ENCODE data around the gene CCT3.

The CCT3 gene

DNA sequence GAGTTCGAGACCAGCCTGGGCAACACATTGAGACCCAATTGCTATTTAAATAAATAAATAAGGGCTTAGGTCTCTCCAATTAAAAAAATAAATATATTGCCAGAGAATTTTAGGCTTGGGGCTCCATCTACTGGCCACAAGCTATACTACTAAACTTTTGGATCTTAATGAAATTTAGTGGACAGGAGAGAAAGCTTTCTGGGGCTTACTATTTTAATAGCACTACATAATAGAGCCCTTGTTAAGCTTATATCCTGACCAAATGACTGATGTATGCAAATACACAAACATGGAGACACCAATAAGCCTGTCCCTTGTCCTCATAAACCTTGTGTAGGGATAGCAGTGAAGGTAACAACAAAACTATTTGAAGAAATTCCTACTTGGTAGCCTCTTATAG lies 18.4 kb downstream of the CCT3 start:
- DNase-seq = no peak

DNA sequence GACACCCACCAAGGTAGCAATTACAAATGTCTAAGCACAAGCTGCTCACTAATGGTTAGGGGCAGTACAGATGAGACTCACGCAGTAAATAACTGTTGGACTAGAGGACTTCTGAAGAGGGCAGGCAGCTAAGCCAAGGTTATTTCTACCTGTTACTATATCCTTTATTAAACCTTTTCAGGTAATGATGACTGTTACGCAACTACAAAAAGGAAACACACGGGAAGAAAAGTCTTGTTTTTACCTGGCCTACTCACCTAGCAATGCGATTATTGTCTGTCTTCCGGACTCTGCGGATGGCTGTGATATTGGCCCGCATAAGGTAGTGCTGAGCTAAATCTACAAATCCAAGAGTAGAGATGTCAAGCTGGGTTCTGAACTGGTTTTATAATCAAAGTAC lies 21.2 kb downstream of the CCT3 start:
- DNase-seq = no peak

DNA sequence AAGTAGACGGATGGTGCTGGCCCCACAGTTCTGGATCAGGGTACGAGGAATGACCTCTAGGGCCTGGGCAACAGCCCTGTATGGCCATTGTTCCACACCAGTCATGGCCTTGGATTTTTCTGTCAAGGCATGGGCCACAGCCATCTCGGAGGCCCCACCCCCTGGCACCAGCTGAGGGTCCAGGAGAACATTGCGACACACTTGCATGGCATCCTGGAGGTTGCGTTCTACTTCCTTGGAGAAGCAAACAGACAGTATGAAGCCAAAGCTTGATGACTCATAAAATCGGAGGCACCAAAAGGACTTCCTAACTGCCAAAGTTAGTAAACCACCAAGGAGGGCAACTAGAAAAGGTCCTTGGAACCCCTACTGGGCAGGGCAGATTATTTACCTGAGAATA lies 27.1 kb downstream of the CCT3 start:
- DNase-seq = peak; percentile 3

DNA sequence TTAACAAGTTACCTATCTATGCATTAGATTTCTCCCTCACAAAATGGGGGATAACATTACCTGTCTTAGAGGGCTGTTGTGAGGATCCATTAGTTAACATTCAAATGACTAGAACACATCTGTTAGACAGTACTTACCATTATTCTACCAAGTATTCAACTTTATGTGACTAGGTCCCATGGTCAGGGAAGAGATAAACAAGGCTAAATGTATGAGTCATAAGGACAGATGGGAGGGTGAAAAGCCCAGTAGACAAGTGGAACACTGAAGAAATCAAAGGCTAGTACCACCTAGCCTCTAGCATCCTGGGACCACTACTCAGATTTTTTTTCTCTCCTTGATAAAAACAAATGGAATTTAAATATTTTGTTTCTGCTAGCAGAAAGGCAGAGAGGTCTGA lies 30.0 kb downstream of the CCT3 start:
- no peak for DNase-seq

DNA sequence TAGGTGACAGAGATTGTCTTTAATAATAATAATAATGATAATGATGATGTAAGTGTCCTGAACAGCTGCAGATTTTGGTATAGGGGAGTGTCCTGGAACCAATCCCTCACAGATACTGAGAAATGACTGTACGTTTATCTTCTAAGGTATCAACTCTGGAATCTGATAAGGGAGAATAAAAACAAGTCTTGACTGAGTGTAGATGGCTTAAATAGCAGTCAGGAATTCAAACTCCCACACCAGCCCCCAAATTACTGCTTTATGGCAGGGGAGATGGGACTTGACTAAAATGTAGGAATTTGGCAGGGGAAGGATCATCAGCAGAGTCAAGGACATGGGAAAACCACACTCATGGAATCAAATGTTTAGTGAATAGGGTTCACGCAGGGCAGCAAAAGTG lies 32.9 kb downstream of the CCT3 start:
- no peak for DNase-seq

DNA sequence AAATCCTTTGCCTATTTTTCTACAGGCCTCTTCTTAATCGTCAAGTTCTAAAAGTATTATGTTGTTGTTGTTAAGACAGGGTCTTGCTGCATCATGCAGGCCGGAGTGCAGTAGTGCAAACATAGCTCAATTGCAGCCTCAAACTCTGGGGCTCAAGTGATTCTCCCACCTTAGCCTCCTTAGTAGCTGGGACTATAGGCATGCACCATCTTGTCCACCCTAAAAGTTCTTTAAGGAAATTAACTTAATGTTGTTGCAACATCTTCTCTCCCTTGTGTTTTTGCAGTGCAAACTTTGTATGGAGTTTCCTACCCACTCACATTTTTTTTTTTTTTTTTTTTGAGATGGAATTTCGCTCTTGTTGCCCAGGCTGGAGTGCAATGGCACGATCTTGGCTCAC lies 34.9 kb downstream of the CCT3 start:
- no peak for DNase-seq

DNA sequence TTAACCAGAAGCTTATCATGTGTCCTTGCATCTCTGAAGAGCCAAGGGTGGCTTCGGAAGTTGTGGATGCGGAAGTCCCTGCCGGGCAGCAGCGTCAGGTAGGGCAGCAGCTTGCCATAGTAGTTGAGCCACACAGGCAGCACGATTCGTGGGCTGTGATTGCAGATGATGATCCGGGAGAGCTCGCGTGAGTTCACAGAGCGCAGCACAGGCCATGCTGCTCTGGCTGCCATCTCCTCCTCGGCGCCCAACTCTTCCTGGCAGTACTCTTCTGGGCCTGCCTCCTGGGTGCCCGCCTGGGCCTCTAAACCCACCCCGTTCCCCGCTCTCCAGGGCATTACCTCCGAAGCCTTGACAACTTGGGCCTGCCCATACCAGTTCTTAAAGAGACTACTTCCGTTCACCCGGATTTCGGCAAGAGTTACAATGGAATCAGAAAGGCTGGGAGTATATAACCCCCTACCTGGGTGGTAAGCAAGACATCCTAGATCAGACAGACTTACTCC lies 39.2 kb downstream of the CCT3 start, which contains the start of gene VHLL:
Gene VHLL, minus strand, starts transcription at position 456 of the 506 bp plus-strand sequence. Its CDS starts 118 bp downstream, at position 338.
- no peak for DNase-seq

DNA sequence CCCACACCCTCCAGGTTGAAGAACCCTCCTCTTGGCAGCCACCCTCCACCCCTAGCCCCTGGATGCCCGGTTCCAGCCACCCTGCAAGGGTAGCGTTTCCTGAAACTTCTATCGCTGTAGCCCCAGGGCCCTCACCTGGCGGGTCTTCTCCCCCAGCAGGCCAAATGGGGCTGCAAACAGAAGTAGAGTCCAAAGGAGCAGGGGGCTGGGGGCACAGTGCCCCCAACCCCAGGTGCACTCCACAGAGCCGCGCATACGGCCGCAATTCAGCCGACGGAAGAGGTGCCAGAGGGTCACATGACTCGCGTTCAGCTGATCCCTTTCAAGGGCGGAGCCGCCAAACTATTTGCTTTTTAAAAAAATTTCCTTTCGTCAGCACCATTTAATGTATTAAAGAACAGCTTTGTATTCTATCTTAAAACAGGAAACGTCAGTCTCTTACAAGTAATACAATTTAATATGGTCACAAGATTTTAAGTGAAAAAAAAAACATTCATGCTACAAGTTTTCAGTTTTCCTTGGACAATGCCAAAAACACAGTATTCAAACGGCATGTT lies 42.6 kb downstream of the CCT3 start, which contains the start of gene GLMP:
Gene GLMP, minus strand, starts transcription at position 289 of the 557 bp plus-strand sequence. Its CDS starts 34 bp downstream, at position 255.
- no peak for DNase-seq

DNA sequence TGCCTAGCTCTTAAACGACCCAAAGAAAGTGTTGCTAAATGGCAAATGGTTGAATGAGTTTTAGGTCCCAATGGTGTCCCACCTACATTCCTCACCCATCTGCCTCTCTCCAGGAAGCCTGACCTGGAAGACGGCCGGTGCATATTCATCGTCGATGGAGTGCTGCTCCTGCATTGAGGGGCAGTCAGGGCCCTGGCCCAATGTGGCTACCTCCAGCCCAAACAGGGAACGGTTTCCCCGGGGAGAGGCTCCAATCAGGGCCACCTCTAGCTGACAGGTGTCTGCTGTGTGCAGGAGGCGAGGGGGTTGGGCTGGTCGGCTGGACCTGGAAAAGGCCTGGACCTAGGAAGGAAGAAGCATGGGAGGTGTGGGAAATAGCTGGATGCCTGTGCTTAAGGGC lies 44.2 kb downstream of the CCT3 start:
- no peak for DNase-seq

DNA sequence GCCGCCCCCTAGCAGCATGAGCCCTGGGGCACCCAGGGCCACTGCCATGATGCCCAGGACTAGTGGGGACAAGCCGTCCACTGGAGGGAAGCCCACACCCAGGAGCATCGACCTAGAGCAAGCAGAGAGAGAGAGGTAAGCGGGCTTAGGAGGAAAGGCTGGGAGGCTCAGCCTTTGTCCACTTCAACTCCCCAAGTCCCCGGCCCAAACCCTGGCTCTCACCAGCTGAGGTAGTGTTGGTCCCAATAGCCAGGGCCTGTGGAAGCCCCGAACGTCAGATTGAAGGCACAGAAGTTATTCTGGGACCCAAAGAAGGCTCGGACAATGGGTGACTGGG lies 45.0 kb downstream of the CCT3 start:
- no peak for DNase-seq

DNA sequence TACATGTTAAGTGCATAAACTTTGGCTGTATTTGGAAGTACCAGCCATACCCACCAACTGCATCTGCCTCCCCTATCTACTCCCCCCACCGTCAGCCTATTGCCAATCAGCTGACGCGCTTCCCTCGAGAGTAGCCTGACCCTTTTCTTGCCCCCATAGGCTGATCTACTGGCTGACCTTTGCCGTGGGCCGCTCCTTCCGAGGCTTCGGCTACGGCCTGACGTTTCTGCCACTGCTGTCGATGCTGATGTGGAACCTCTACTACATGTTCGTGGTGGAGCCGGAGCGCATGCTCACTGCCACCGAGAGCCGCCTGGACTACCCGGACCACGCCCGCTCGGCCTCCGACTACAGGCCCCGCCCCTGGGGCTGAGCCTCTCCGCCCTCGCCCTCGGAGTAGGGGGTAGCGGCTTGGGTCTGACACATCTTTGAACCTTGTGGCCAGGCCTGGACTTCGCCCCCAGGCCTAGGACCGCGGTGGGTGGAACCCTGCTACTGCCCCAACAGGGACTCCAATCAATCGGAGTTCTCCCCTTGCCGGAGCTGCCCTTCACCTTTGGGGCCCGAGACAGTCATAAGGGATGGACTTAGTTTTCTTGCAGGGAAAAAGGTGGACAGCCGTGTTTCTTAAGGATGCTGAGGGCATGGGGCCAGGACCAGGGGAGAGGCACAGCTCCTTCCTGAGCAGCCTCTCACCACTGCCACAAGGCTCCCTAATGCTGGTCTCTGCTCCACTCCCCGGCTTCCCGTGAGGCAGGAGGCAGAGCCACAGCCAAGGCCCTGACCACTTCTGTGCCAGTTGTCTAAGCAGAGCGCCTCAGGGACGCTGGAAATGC lies 46.6 kb downstream of the CCT3 start:
- DNase-seq = no peak

DNA sequence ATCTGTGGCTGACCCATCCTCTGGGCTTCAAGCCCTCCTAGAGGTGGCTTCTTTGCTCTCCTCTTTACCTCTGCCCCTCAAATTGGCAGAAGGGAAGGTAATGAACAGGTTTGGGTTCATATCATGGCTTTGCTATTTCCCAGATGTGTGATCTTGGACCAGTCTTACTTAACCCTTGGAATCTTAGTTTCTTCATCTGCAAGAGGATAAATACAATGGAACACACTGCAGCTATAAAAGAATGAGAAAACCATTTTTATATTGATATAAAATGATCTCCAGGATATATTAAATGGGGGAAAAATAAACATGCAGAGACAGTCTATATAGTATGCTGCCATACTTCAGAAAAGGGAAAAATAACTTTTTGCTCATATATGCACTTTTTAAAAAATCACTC lies 48.2 kb downstream of the CCT3 start:
- no peak for DNase-seq

DNA sequence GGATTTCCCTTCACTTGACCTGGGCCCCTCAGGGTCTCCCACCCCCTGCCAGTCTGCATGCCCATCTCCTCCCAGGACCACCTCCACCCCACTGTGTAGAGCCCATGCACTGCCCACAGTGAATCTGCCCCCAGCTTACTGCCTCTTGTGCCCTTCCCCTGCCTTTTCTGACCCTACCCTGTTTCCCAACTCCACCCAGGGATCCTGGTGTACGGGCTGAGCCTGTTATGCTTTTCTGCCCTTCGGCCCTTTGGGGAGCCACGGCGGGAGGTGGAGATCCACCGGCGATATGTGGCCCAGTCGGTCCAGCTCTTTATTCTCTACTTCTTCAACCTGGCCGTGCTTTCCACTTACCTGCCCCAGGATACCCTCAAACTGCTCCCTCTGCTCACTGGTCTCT lies 52.0 kb downstream of the CCT3 start:
- DNase-seq = no peak

DNA sequence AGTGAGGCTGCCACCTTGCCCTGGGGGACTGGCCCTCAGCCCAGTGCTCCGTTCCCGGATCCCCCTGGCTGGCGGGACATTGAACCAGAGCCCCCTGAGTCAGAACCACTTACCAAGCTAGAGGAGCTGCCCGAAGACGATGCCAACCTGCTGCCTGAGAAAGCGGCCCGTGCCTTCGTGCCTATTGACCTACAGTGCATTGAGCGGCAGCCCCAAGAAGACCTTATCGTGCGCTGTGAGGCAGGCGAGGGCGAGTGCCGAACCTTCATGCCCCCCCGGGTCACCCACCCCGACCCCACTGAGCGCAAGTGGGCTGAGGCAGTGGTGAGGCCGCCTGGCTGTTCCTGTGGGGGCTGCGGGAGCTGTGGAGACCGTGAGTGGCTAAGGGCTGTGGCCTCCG lies 52.7 kb downstream of the CCT3 start:
- no peak for DNase-seq

DNA sequence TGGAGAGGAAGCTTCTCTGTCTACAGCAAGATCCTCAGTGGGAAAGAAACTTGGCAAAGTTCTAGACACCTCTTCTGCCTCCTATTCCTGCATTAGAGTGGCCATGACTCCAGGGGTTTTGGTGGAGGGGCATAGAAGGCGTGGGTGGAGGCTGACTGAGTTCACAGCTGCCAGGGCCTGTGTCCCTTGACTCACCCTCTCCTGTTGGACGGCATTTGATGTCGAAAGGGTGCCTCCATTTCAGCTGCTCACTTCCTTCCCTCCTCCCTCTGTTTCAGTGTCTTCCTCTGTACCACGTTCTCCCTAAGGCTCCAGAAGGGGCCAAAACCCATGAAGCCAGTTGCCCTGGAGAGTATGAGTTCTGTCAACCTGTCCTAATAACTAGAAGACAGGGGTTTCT lies 53.3 kb downstream of the CCT3 start:
- no peak for DNase-seq

DNA sequence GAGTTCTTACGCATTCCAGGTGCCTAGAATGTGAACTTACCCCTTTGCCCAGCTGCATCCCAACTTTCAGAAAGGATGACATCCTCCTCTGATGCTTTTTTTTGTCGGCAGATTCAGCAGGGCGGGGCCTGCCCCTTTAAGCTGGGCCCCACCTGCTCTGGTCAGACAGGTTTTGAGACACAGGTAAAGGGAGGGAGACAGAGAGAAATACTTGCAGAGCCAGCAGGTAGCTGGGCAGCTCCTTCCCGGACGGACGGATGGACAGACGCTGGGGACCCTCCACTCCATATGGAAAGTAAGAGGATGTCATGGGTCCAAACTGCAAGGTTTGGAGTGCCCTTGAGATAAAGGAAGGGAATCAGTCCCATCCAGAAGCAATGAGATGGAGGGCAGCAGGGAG lies 54.0 kb downstream of the CCT3 start, which contains the start of gene TMEM79:
Gene TMEM79, plus strand, starts transcription at position 214 of the 400 bp plus-strand sequence. CDS start 902 bp downstream, outside the sequence.
- no peak for DNase-seq

DNA sequence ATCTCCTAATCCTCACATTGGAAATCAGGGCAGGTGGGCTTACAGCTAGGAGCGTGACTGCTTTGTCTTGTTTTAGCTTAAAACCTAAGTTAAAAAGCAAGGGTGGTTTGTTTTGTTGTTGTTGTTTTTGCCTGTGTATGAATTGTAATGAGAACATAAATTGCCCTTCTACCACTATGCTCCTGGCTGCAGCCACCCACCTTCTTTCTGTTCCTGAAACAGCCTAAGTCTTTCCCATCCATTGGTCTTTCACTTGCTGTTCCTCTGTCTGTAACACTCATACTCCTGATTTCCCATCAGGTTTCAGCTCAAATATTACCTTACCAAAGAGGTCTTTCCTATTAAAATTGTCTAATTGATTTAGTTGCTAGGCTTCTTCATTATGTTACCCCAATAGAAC lies 54.6 kb downstream of the CCT3 start:
- DNase-seq = no peak

DNA sequence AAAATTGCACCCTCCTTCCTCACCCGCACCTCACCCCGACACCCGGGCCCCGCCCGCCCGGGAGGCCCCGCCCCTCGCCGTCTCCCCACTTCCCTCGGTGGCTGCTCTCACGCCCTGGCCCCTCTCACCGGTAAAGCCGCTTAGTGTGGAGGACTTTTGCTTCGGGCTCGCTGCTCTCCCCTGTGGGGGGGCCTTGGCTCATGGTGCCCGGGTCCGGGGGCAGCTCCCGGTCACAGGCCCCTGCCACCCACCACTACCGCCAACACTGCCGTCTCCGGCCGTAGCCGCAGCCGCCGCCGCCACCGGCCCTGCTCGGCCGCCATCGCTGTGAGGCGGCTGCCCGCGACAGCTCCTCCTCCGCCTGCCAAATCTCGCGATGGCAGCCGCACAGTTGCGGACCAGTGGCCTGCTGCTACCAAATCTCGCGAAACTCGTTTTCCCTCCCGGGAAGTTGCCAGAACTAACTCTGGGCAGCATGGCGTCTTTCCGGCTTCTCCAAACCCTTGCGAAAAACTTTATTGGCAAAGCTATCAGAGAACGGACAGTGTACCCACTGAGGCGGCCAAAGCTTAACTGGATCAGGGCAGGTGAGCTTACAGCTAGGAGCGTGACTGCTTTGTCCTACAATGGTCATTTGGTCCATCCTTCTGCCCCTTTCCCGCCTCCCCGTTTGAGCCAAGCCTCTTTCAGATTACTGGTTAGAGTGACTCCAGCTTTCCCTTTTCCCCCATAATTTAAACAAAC lies 55.4 kb downstream of the CCT3 start, which contains the start of gene SMG5:
Gene SMG5, minus strand, starts transcription at position 347 of the 744 bp plus-strand sequence. Its CDS starts 145 bp downstream, at position 202.
- peak; percentile 94 for DNase-seq

DNA sequence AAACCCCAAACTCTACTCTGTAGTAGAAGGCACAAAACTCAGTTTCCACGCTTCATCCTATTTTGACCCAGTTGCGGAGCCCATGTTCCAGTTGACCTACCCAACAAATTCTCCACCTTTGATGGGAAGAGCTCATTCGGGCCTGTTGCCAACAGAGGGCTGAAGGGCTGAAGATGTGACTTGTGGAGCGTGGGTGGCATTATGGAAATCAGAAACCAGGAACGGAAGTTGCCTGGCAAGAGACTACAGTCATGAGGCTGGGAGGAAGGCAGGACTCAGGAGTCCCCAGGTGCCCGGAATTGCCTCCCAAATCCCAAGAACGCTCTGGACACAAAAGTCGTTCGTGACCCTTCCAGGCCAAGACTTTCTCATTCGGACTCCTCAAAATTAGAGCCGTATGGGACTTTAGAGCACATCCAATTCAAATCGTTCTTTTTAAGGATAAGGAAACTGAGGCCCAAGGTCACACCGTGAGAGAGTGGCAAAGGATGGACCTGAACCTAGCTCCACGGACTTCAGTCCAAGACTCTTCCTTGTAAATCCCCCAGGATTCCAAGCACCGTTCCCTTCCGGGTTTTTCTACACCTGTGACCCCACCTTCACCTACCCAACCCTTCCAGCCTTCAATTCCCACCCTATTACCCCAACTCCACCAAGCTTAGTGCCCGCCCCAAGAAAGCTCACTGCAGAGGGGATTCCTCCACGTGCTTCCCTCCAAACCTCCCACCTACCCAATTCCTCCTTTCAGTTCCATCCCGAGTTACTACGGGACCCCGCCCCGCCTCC lies 56.2 kb downstream of the CCT3 start:
- no peak for DNase-seq

DNA sequence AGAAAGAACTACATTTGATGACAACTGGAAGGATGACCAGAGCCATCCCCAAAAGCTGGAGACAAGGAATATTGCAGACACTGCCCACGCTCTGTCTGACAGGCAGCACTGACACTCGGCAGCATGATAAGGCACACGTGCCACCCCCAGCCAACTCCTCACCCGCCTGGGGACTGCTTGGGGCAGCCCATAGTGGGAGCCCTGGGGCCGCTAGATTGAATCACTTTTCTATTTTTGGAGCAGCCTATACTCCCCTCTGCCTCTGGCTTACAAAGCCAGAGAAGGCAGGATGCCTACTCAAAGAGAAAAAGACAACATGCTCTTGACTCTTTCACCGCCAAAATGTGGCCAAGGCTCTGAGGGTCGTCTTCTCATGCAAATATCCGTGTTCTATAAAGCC lies 56.8 kb downstream of the CCT3 start:
- no peak for DNase-seq

DNA sequence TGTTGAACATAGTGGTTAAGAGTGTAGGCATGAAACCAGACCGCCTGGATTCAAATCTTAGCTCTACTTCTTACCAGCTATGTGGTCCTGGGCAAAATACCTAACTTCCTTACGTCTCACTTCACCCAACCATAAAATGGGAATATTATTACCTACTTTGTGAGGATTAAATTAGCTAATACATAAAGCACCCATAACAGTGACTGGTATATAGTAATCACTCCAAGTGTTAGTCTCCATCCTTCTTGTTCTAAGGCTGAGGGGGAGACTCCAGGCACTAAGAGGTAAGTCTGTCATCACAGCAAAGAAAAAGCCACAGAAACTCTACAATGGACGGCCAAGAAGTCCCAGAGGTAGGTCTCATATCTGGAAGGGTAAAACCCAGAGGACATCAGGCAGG lies 58.3 kb downstream of the CCT3 start:
- DNase-seq = no peak

DNA sequence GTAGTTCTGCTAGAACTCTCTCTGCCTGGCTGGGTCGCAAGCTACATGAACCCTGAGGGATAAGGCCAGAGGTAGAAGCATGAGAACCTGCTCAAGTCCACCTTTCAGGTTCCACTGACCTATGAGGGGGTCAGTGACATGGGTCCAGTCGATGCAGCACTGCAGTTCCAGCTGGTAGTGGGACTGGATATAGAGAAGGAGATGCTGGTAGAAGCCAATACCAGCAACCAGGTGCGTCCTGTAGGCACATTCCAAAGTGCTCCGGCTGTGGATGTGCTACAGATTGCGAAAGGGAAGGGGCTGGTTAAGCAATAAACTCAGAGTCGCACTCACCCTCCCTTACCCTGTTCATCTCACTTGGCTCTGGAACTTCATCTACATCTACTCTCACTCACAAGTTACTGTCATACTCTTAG lies 61.1 kb downstream of the CCT3 start:
- no peak for DNase-seq

DNA sequence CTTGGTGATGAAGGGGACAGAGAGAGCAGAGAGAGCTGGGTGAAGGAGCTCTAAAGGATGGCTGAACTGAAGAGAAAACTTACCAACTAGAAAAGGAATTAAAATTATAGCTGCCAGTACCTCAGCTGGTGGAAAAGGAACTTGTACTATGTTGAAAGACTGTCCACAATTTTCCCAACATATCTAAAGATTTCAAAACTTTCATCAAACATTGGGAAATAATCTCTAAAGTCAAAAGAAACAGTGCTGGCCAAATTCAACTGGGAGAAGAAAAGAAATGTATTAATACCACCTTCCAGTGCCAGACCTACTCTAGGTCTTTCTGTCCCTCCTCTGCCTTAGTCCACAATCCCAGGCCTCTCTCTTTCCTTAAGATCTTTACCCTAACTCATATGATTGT lies 61.6 kb downstream of the CCT3 start:
- DNase-seq = no peak
